GM19452 (cell line): ENCODE data around the gene RRP12.
"Not testable (repeated sequence)": the region's sequence is repeated elsewhere in the genome, so short reads cannot be mapped to it uniquely, and the experiment has no call there.

Source experiments
- ATAC-seq: cut with Tn5 transposase; IDR thresholded peaks from one replicate; pipeline ENCODE4 v1.9.1; 2021; ENCODE audit not compliant: unreplicated experiment

RRP12 gene

GRCh38 chr10:97408496-97408992 lies 7.4 kb upstream of the RRP12 start:
- ATAC-seq, result no peak

- no peak for ATAC-seq
Observed at GRCh38 chr10:97407952-97408248, 6.8 kb upstream of the RRP12 start.

GRCh38 chr10:97407211-97407951 lies 6.2 kb upstream of the RRP12 start:
- peak; percentile 93 for ATAC-seq

- ATAC-seq, result not testable (repeated sequence)
Observed at GRCh38 chr10:97406483-97406882, 5.3 kb upstream of the RRP12 start.

GRCh38 chr10:97406064-97406463 lies 4.9 kb upstream of the RRP12 start:
- no peak for ATAC-seq

GRCh38 chr10:97404044-97404443 lies 2.9 kb upstream of the RRP12 start:
- no peak for ATAC-seq

- ATAC-seq, result no peak
Observed at GRCh38 chr10:97401455-97401919, 347 bp upstream of the RRP12 start.

- no peak for ATAC-seq
Observed at GRCh38 chr10:97399843-97400545, 1.1 kb downstream of the RRP12 start.

GRCh38 chr10:97396056-97396455 lies 5.1 kb downstream of the RRP12 start:
- no peak for ATAC-seq

- no peak for ATAC-seq
Observed at GRCh38 chr10:97393034-97393573, 8.0 kb downstream of the RRP12 start.

GRCh38 chr10:97390091-97390490 lies 11.0 kb downstream of the RRP12 start:
- ATAC-seq, result no peak

- no peak for ATAC-seq
Observed at GRCh38 chr10:97388152-97388551, 13.0 kb downstream of the RRP12 start.

- no peak for ATAC-seq
Observed at GRCh38 chr10:97385565-97385964, 15.6 kb downstream of the RRP12 start.

- no peak for ATAC-seq
Observed at GRCh38 chr10:97384641-97385040, 16.5 kb downstream of the RRP12 start.

GRCh38 chr10:97384156-97384555 lies 17.0 kb downstream of the RRP12 start:
- ATAC-seq, result no peak

GRCh38 chr10:97383159-97383558 lies 18.0 kb downstream of the RRP12 start:
- no peak for ATAC-seq

GRCh38 chr10:97381626-97382025 lies 19.5 kb downstream of the RRP12 start:
- no peak for ATAC-seq

GRCh38 chr10:97380516-97380915 lies 20.6 kb downstream of the RRP12 start:
- ATAC-seq, result no peak

- ATAC-seq, result no peak
Observed at GRCh38 chr10:97378933-97379921, 21.9 kb downstream of the RRP12 start.

GRCh38 chr10:97376413-97376812 lies 24.7 kb downstream of the RRP12 start:
- no peak for ATAC-seq

- no peak for ATAC-seq
Observed at GRCh38 chr10:97373456-97373855, 27.7 kb downstream of the RRP12 start.
